Thyroid gland (tissue), 4 donors: ENCODE measurements around the gene FMN1.

Experiments used
- POLR2A ChIP-seq, 2 donors: fragments of 450-650 bp; IDR thresholded peaks; one replicate each; pipeline ENCODE4 v1.6.1; 2017; ENCODE audit warnings: antibody characterized with exemption in 2 of 2, mild to moderate bottlenecking in 2 of 2, moderate library complexity in 1 of 2
- TF ChIP-seq, protein P1 (sequence below), 6 experiments: fragments of 200-600 bp in 3 of 6; fragments of 450-650 bp in 3 of 6; sonication (generic) in 3 of 6; IDR thresholded peaks; one replicate each; pipeline ENCODE4 v1.5.1; 2016 to 2019; ENCODE audit warnings: antibody characterized with exemption in 6 of 6, mild to moderate bottlenecking in 2 of 6, inconsistent platforms in 1 of 6, moderate library complexity in 1 of 6

DNA sequence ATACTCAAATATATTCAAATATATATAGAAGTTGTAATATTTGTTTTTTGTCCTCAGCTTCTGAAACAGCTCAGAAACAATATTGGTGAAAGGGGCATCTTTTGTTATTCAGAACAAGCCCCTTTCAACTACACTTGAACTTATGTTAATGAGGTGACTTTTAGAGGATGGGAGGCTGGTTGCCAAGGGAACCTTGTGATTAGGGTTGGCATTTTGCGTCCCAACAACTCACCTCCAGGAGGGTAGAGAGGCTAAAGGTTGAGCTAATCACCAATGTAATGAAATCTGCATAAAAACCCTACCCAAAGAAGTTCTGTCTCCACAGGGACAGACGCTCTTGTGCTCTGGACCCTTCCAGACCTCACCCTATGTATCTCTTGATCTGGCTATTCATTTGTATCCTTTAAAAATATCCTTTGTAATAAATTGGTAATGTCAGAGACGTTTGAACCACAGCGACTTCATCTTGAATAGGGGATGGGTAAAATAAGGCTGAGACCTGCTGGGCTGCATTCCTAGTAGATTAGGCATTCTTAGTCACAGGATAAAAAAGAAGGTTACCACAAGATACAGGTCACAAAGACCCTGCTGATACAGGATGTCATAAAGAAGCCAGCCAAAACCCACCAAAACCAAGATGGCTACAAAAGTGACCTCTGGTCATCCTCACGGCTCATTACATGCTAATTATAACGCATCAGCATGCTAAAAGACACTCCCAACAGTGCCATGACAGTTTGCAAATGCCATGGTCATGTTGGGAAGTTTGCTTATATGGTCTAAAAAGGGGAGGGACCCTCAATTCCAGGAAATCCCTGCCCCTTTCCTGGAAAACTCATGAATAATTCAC lies 111.1 kb downstream of the FMN1 start:
- TF ChIP-seq, protein P1, sequence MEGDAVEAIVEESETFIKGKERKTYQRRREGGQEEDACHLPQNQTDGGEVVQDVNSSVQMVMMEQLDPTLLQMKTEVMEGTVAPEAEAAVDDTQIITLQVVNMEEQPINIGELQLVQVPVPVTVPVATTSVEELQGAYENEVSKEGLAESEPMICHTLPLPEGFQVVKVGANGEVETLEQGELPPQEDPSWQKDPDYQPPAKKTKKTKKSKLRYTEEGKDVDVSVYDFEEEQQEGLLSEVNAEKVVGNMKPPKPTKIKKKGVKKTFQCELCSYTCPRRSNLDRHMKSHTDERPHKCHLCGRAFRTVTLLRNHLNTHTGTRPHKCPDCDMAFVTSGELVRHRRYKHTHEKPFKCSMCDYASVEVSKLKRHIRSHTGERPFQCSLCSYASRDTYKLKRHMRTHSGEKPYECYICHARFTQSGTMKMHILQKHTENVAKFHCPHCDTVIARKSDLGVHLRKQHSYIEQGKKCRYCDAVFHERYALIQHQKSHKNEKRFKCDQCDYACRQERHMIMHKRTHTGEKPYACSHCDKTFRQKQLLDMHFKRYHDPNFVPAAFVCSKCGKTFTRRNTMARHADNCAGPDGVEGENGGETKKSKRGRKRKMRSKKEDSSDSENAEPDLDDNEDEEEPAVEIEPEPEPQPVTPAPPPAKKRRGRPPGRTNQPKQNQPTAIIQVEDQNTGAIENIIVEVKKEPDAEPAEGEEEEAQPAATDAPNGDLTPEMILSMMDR (IDR thresholded peaks at IDR 0.05): no peak
- TF ChIP-seq POLR2A (IDR thresholded peaks at IDR 0.05): no peak
